Measurements from ENCODE around the gene LSM7. TPM values are rescaled to one million over a fixed set of nuclear protein-coding genes. Genes with fewer than 3 reads are reported as not detected.

LSM7 gene
- polyA plus RNA-seq, 1 experiment, result 165 TPM

GRCh38 chr19:2325281-2326046, 2.9 kb downstream of the LSM7 start:
- TF ChIP-seq CTCF (IDR thresholded peaks at IDR 0.05; ENCODE audit: insufficient read depth, low read depth, low read length), result no peak
- ChIA-PET POLR2A (no interaction called here), CTCF (interaction anchor here (0.6 to 3.7 kb wide), 2 partner anchors 9 to 70 kb away, joined by 3 to 27 read pairs; no protein-coding TSS in a partner anchor)
- DNase-seq (ENCODE audit: low read depth), result no peak
- Histone ChIP-seq H3K36me3 (ENCODE audit: control insufficient read depth, insufficient read depth, low read length) (peaks cover 14% of the 10 kb centered on the region), H3K27me3 (ENCODE audit: control insufficient read depth, insufficient read depth, low read length) (no peaks in the 10 kb centered on the region), H3K4me3 (ENCODE audit: low read depth, low read length) (no peak overlapping the region)

- no peak for TF ChIP-seq CTCF (IDR thresholded peaks at IDR 0.05; ENCODE audit: insufficient read depth, low read depth, low read length)
- Histone ChIP-seq H3K4me3 (ENCODE audit: low read depth, low read length) (no peak overlapping the region), H3K27me3 (ENCODE audit: control insufficient read depth, insufficient read depth, low read length) (no peaks in the 10 kb centered on the region), H3K36me3 (ENCODE audit: control insufficient read depth, insufficient read depth, low read length) (peaks cover 14% of the 10 kb centered on the region)
- ChIA-PET CTCF (interaction anchor here (0.8 kb wide), 1 partner anchor 8 kb away, joined by 3 read pairs; no protein-coding TSS in a partner anchor), POLR2A (no interaction called here)
- DNase-seq (ENCODE audit: low read depth), result no peak
Measured at GRCh38 chr19:2324220-2324948, 4.0 kb downstream of the LSM7 start.

GRCh38 chr19:2323707-2324106, 4.7 kb downstream of the LSM7 start:
- no peaks in the 10 kb centered on the region for H3K27me3 ChIP-seq (ENCODE audit: control insufficient read depth, insufficient read depth, low read length)
- H3K4me3 ChIP-seq (ENCODE audit: low read depth, low read length), result no peak overlapping the region
- no peak for DNase-seq (ENCODE audit: low read depth)
- POLR2A ChIA-PET, result no interaction called here
- peaks cover 14% of the 10 kb centered on the region for H3K36me3 ChIP-seq (ENCODE audit: control insufficient read depth, insufficient read depth, low read length)
- CTCF ChIA-PET, result interaction anchor here (0.8 kb wide), 1 partner anchor 8 kb away, joined by 3 read pairs; no protein-coding TSS in a partner anchor
- TF ChIP-seq CTCF (IDR thresholded peaks at IDR 0.05; ENCODE audit: insufficient read depth, low read depth, low read length), result no peak

GRCh38 chr19:2321565-2322283, 6.7 kb downstream of the LSM7 start:
- peaks cover 14% of the 10 kb centered on the region for H3K36me3 ChIP-seq (ENCODE audit: control insufficient read depth, insufficient read depth, low read length)
- CTCF ChIA-PET, result no interaction called here
- no peaks in the 10 kb centered on the region for H3K27me3 ChIP-seq (ENCODE audit: control insufficient read depth, insufficient read depth, low read length)
- POLR2A ChIA-PET, result no interaction called here
- no peak for DNase-seq (ENCODE audit: low read depth)
- no peak overlapping the region for H3K4me3 ChIP-seq (ENCODE audit: low read depth, low read length)
- TF ChIP-seq CTCF (IDR thresholded peaks at IDR 0.05; ENCODE audit: insufficient read depth, low read depth, low read length), result no peak

- H3K36me3 ChIP-seq (ENCODE audit: control insufficient read depth, insufficient read depth, low read length), result peaks cover 14% of the 10 kb centered on the region
- CTCF ChIA-PET, result interaction anchor here (0.6 kb wide), 2 partner anchors 60 to 71 kb away, joined by 3 read pairs; no protein-coding TSS in a partner anchor
- no peak overlapping the region for H3K4me3 ChIP-seq (ENCODE audit: low read depth, low read length)
- TF ChIP-seq CTCF (IDR thresholded peaks at IDR 0.05; ENCODE audit: insufficient read depth, low read depth, low read length), result no peak
- POLR2A ChIA-PET, result no interaction called here
- H3K27me3 ChIP-seq (ENCODE audit: control insufficient read depth, insufficient read depth, low read length), result no peaks in the 10 kb centered on the region
- no peak for DNase-seq (ENCODE audit: low read depth)
Measured at GRCh38 chr19:2320939-2321338, 7.4 kb downstream of the LSM7 start.
